PFSK-1 (cell line): Measurements from ENCODE around the gene HS2ST1.

Experiments used
- FOXP2 ChIP-seq: optimal IDR thresholded peaks from 2 replicates; pipeline ENCODE3; 2011; ENCODE audit warnings: borderline replicate concordance, control low read depth, inconsistent platforms; ENCODE audit not compliant: insufficient read depth; ENCODE audit errors: extremely low read length, extremely low read depth
- POLR2AphosphoS5 ChIP-seq: IDR thresholded peaks from 2 replicates; pipeline ENCODE4 v1.6.1; 2012; ENCODE audit warnings: low read depth, mild to moderate bottlenecking, control low read depth, low read length, moderate library complexity
- REST ChIP-seq, 2 experiments: IDR thresholded peaks; 2 replicates each; pipeline versions ENCODE4 v1.6.1 to v1.8.0; 2011 to 2012; ENCODE audit warnings: low read depth in 2 of 2, low read length in 2 of 2, control low read depth in 1 of 2, inconsistent platforms in 1 of 2, mild to moderate bottlenecking in 1 of 2, moderate library complexity in 1 of 2; ENCODE audit not compliant: insufficient read depth in 1 of 2
- SIN3A ChIP-seq: IDR thresholded peaks from 2 replicates; pipeline ENCODE4 v1.6.1; 2012; ENCODE audit warnings: mild to moderate bottlenecking, low read length, moderate library complexity, borderline replicate concordance; ENCODE audit not compliant: insufficient read depth
- TAF1 ChIP-seq: IDR thresholded peaks from 2 replicates; pipeline ENCODE4 v1.6.1; 2012; ENCODE audit warnings: low read length, control low read depth, borderline replicate concordance; ENCODE audit not compliant: insufficient read depth

HS2ST1 gene

GRCh38 chr1:86953167-86953566 lies 38.7 kb downstream of the HS2ST1 start:
- TF ChIP-seq REST (IDR thresholded peaks at IDR 0.05; ENCODE audit: insufficient read depth in 1 of 2, low read depth in 2 of 2, low read length in 2 of 2) (no peak), POLR2AphosphoS5 (no peak), SIN3A (no peak)

DNA sequence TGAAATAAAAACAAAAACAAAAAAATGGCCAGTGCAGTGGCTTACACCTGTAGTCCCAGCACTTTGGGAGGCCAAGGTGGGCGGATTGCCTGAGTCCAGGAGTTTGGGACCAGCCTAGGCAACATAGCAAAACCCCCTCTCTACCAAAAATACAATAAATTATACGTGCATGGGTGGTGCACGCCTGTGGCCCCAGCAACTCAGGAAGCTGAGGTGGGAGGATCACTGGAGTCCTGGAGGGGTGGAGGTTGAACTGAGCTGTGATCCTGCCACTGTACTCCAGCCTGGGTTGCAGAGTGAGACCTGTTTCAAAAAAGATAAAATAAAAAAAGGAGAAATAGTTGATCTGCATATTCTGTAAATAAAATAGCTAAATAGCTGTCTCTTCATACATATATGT lies 41.2 kb downstream of the HS2ST1 start:
- no peak for TF ChIP-seq FOXP2
- no peak for TF ChIP-seq TAF1
- no peak for TF ChIP-seq REST (IDR thresholded peaks at IDR 0.05; ENCODE audit: insufficient read depth in 1 of 2, low read depth in 2 of 2, low read length in 2 of 2)
- TF ChIP-seq SIN3A = no peak
- no peak for TF ChIP-seq POLR2AphosphoS5

GRCh38 chr1:86956221-86956620 lies 41.8 kb downstream of the HS2ST1 start:
- TF ChIP-seq REST (IDR thresholded peaks at IDR 0.05; ENCODE audit: insufficient read depth in 1 of 2, low read depth in 2 of 2, low read length in 2 of 2) (no peak), POLR2AphosphoS5 (no peak), SIN3A (no peak), FOXP2 (no peak), TAF1 (no peak)

DNA sequence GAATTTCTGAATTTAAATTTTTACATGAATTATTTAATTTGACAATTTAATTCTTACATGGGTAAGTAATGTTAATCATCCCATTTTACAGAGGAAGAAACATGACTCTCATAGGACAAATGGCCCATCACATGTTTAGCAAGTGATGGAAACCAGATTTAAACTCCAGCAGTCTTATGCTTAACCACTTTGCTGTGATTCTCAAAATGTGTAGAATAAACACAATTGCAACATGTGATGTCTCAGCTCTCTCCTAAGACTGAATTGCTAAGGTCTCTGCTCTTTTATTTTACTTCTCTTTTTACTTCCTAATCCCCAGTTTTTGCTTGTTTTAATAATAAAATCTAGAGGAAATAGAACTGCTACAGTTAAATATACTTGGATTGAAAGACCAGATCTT lies 42.8 kb downstream of the HS2ST1 start:
- TF ChIP-seq FOXP2 (no peak), SIN3A (no peak), REST (IDR thresholded peaks at IDR 0.05; ENCODE audit: insufficient read depth in 1 of 2, low read depth in 2 of 2, low read length in 2 of 2) (no peak), POLR2AphosphoS5 (no peak), TAF1 (no peak)

GRCh38 chr1:86960548-86960947 lies 46.1 kb downstream of the HS2ST1 start:
- TF ChIP-seq REST (IDR thresholded peaks at IDR 0.05; ENCODE audit: insufficient read depth in 1 of 2, low read depth in 2 of 2, low read length in 2 of 2) (no peak), TAF1 (no peak), FOXP2 (no peak), POLR2AphosphoS5 (no peak), SIN3A (no peak)
